ENCODE results near the gene KDM2A. TPM values are rescaled to one million over a fixed set of nuclear protein-coding genes. Genes with fewer than 3 reads are reported as not detected.
"Not testable (repeated sequence)": the region's sequence is repeated elsewhere in the genome, so short reads cannot be mapped to it uniquely, and the experiment has no call there.

Gene KDM2A
- total RNA-seq, 2 donors from 2014 or later, result 27.7 to 37.3 TPM

- DNase-seq (ENCODE audit: low spot score), result no peak
- Histone ChIP-seq H3K36me3 (peaks cover 67% of the 10 kb centered on the region), H3K4me3 (no peak overlapping the region), H3K27ac (no peak overlapping the region), H3K9me3 (no peaks in the 10 kb centered on the region), H3K4me1 (no peaks in the 10 kb centered on the region), H3K27me3 (no peaks in the 10 kb centered on the region)
- TF ChIP-seq CTCF (IDR thresholded peaks at IDR 0.05), result no peak
These were observed 135.7 kb downstream of the KDM2A start for GRCh38 chr11:67254798-67255197.

- Histone ChIP-seq H3K4me3 (no peak overlapping the region), H3K36me3 (peaks cover 62% of the 10 kb centered on the region), H3K27me3 (no peaks in the 10 kb centered on the region), H3K4me1 (no peaks in the 10 kb centered on the region), H3K27ac (no peak overlapping the region), H3K9me3 (no peaks in the 10 kb centered on the region)
- DNase-seq (ENCODE audit: low spot score), result no peak
- TF ChIP-seq CTCF (IDR thresholded peaks at IDR 0.05), result no peak
These were observed 136.3 kb downstream of the KDM2A start for GRCh38 chr11:67255353-67255752.

- DNase-seq (ENCODE audit: low spot score), result no peak
- Histone ChIP-seq H3K36me3 (peaks cover 57% of the 10 kb centered on the region), H3K4me1 (peaks cover 0 to under 1% of the 10 kb centered on the region in 2 donors), H3K27me3 (no peaks in the 10 kb centered on the region), H3K4me3 (no peak overlapping the region), H3K9me3 (no peaks in the 10 kb centered on the region), H3K27ac (no peak overlapping the region)
- TF ChIP-seq CTCF (IDR thresholded peaks at IDR 0.05), result no peak
These were observed 136.8 kb downstream of the KDM2A start for GRCh38 chr11:67255864-67256263.

GRCh38 chr11:67256477-67257135, 137.5 kb downstream of the KDM2A start:
- peaks cover 49% of the 10 kb centered on the region for H3K36me3 ChIP-seq
- H3K27me3 ChIP-seq, result no peaks in the 10 kb centered on the region
- TF ChIP-seq CTCF (IDR thresholded peaks at IDR 0.05), result no peak
- no peak for DNase-seq (ENCODE audit: low spot score)
- H3K9me3 ChIP-seq, result no peaks in the 10 kb centered on the region
- no peak overlapping the region for H3K4me3 ChIP-seq
- H3K4me1 ChIP-seq, result peaks cover 0 to 7% of the 10 kb centered on the region in 2 donors
- H3K27ac ChIP-seq, result no peak overlapping the region

GRCh38 chr11:67260406-67260805, 141.3 kb downstream of the KDM2A start:
- Histone ChIP-seq H3K4me1 (peaks cover 0 to 25% of the 10 kb centered on the region in 2 donors), H3K4me3 (no peak overlapping the region), H3K36me3 (peaks cover 11% of the 10 kb centered on the region), H3K9me3 (no peaks in the 10 kb centered on the region), H3K27ac (no peak overlapping the region), H3K27me3 (no peaks in the 10 kb centered on the region)
- no peak for DNase-seq (ENCODE audit: low spot score)
- no peak for TF ChIP-seq CTCF (IDR thresholded peaks at IDR 0.05)

GRCh38 chr11:67260885-67261639, 142.0 kb downstream of the KDM2A start:
- H3K27ac ChIP-seq; H3K36me3 ChIP-seq; H3K27me3 ChIP-seq; H3K9me3 ChIP-seq; DNase-seq (ENCODE audit: low spot score): not testable (repeated sequence)
- H3K4me3 ChIP-seq, result peak overlapping the region; percentile 14 to 37
- H3K4me1 ChIP-seq, result peaks cover 0 to 30% of the 10 kb centered on the region in 2 donors

All from right atrium auricular region (tissue), 2 donors.